Measurements from ENCODE around the gene NELFCD. TPM values are rescaled to one million over a fixed set of nuclear protein-coding genes. Genes with fewer than 3 reads are reported as not detected.

Gene NELFCD
- total RNA-seq, 1 experiment from 2014 or later = 144 TPM

DNA sequence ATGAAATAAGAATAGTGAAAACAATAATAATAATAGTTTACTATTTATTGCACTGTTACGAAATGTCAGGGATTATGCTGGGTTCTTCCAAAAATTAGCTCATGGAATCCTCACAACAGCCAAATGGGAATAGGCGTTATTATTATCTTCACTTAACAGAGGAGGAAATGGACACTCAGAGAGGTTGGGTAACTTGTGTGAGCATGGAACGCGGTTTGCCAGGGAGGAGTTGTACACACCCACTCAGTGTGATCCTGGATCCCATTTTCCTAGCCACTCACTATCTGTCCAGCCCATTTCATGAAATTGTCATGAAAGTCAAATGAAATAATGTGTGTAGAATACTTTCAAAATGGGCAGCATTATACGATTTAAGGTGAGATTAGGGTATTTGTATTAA, 4.6 kb downstream of the NELFCD start:
- H3K4me1 ChIP-seq (ENCODE audit: insufficient read depth, low read length) = peaks cover 7% of the 10 kb centered on the region; the same call in 1 of the 2 replicates
- DNase-seq = no peak
- H3K27ac ChIP-seq (ENCODE audit: low read length) = no peak overlapping the region
- no peaks in the 10 kb centered on the region for H3K9me2 ChIP-seq (replicated peaks; ENCODE audit: low read length)
- no peaks in the 10 kb centered on the region for H3F3A ChIP-seq (ENCODE audit: low read length, unreplicated experiment)
- no peaks in the 10 kb centered on the region for H3K27me3 ChIP-seq (ENCODE audit: low read length)
- intact Hi-C loops (cut with micrococcal nuclease) = no loop called here
- TF ChIP-seq EZH2phosphoT487 (IDR thresholded peaks at IDR 0.05; ENCODE audit: borderline replicate concordance, low read length) (no peak), EZH2 (IDR thresholded peaks at IDR 0.05; ENCODE audit: low read length, unreplicated experiment) (no peak)
- TF ChIP-seq, protein P1, sequence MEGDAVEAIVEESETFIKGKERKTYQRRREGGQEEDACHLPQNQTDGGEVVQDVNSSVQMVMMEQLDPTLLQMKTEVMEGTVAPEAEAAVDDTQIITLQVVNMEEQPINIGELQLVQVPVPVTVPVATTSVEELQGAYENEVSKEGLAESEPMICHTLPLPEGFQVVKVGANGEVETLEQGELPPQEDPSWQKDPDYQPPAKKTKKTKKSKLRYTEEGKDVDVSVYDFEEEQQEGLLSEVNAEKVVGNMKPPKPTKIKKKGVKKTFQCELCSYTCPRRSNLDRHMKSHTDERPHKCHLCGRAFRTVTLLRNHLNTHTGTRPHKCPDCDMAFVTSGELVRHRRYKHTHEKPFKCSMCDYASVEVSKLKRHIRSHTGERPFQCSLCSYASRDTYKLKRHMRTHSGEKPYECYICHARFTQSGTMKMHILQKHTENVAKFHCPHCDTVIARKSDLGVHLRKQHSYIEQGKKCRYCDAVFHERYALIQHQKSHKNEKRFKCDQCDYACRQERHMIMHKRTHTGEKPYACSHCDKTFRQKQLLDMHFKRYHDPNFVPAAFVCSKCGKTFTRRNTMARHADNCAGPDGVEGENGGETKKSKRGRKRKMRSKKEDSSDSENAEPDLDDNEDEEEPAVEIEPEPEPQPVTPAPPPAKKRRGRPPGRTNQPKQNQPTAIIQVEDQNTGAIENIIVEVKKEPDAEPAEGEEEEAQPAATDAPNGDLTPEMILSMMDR (conservative IDR thresholded peaks at IDR 0.05; ENCODE audit: low read depth, low read length) = no peak
- ChIA-PET POLR2A (ENCODE audit: unreplicated experiment) (no interaction called here), CTCF (no interaction called here)
- H3K79me2 ChIP-seq (ENCODE audit: low read length) = peaks cover 63% of the 10 kb centered on the region
- H2AFZ ChIP-seq (ENCODE audit: low read length) = no peak overlapping the region
- no peaks in the 10 kb centered on the region for H3K9me3 ChIP-seq (ENCODE audit: low read length)
- peaks cover 52% of the 10 kb centered on the region for H3K36me3 ChIP-seq (ENCODE audit: low read depth, low read length)
- peaks cover 24% of the 10 kb centered on the region for H4K20me1 ChIP-seq (ENCODE audit: low read length)
- no peak for ATAC-seq
- H3K4me2 ChIP-seq (ENCODE audit: low read length) = no peak overlapping the region
- H3K4me3 ChIP-seq (ENCODE audit: low read length) = no peak overlapping the region
- no TSS peak for BruUV-seq (replicated peaks)
- H3K9ac ChIP-seq (ENCODE audit: low read length) = no peak overlapping the region

DNA sequence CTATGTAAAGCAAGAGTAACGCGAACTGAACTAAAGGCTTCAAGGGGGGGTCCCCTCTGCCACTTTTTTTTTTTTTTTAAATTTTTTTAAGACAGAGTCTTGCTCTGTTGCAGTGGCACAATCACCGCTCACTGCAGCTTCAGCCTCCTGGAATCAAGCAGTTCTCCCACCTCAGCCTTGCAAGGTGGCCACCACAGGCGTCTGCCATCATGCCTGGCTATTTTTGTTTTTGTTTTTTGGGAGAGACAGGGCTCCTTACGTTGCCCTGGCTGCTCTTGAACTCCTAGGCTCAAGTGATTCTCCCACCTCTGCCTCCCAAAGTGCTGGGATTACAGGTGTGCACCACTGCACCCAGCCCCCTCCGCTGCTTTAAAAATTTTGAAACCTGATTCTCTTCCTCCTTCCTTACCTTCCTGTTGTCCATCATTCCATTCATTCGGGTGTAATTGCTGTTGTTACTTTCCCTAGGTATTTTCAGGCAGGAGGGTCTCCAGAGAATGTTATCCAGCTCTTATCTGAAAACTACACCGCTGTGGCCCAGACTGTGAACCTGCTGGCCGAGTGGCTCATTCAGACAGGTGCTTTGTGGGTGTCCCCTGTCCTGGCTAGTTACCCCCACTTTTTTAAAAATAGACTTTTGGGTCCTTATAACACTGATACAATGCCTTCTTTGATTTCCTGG, 5.4 kb downstream of the NELFCD start:
- Histone ChIP-seq H3K4me2 (ENCODE audit: low read length) (no peak overlapping the region), H3K27ac (ENCODE audit: low read length) (no peak overlapping the region)
- POLR2A ChIA-PET (ENCODE audit: unreplicated experiment) = no interaction called here

More for the DNA sequence above, 5.4 kb downstream of the NELFCD start:
- intact Hi-C loops (cut with micrococcal nuclease) = no loop called here
- CTCF ChIA-PET = no interaction called here
- ATAC-seq = no peak
- peaks cover 24% of the 10 kb centered on the region for H4K20me1 ChIP-seq (ENCODE audit: low read length)
- H3K79me2 ChIP-seq (ENCODE audit: low read length) = peaks cover 62% of the 10 kb centered on the region
- DNase-seq = no peak
- H3K9me2 ChIP-seq (replicated peaks; ENCODE audit: low read length) = no peaks in the 10 kb centered on the region
- no peaks in the 10 kb centered on the region for H3F3A ChIP-seq (ENCODE audit: low read length, unreplicated experiment)
- H3K9ac ChIP-seq (ENCODE audit: low read length) = no peak overlapping the region
- no peaks in the 10 kb centered on the region for H3K9me3 ChIP-seq (ENCODE audit: low read length)
- no peak overlapping the region for H2AFZ ChIP-seq (ENCODE audit: low read length)
- H3K4me3 ChIP-seq (ENCODE audit: low read length) = no peak overlapping the region
- BruUV-seq (replicated peaks) = no TSS peak
- H3K4me1 ChIP-seq (ENCODE audit: insufficient read depth, low read length) = peaks cover 7% of the 10 kb centered on the region; the same call in 1 of the 2 replicates
- TF ChIP-seq EZH2 (IDR thresholded peaks at IDR 0.05; ENCODE audit: low read length, unreplicated experiment) (no peak), EZH2phosphoT487 (IDR thresholded peaks at IDR 0.05; ENCODE audit: borderline replicate concordance, low read length) (no peak)
- TF ChIP-seq, protein P1 (conservative IDR thresholded peaks at IDR 0.05; ENCODE audit: low read depth, low read length) = no peak
- H3K36me3 ChIP-seq (ENCODE audit: low read depth, low read length) = peaks cover 59% of the 10 kb centered on the region
- H3K27me3 ChIP-seq (ENCODE audit: low read length) = no peaks in the 10 kb centered on the region

Data from PC-3 (cell line).